ENCODE data around the gene UQCC5. TPM values are rescaled to one million over a fixed set of nuclear protein-coding genes. Genes with fewer than 3 reads are reported as not detected.

UQCC5 gene
- total and polyA plus RNA-seq, 3 donors from 2014 or later, result 23.0 to 37.0 (median 30.5) TPM

DNA sequence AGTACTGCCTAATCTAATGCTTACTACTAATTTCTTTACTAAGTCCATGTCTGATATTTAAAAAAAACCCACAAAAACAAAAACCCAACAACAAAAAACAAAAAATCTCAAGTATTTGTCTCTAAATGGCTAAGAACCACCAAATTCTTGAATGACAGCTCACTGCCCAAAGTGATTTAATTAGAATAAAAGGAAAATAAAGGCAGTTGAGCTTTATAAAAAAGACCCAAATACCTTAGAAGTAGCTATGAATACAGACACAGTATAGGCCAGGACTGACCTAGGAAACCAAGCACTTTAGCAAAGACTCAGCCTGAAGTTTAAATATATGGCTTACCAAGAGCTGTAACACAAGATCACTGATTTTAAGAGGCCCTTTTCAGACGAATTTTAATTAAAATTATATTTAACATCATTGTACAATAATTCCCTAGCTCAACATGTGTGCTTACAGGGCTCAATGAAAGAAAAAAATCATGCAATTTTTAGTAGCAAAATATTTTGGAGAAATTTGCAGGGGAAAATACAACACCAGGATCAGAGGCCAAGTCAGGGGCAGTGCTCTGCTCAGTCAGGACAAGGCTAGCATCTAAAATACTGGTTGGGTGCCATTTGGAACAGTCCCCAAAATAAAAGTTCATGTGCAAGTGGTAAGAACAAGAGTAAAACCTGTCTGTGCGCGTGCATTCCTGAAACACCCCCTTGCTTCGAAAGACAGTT, 24.8 kb downstream of the UQCC5 start:
- TF ChIP-seq, protein P1, sequence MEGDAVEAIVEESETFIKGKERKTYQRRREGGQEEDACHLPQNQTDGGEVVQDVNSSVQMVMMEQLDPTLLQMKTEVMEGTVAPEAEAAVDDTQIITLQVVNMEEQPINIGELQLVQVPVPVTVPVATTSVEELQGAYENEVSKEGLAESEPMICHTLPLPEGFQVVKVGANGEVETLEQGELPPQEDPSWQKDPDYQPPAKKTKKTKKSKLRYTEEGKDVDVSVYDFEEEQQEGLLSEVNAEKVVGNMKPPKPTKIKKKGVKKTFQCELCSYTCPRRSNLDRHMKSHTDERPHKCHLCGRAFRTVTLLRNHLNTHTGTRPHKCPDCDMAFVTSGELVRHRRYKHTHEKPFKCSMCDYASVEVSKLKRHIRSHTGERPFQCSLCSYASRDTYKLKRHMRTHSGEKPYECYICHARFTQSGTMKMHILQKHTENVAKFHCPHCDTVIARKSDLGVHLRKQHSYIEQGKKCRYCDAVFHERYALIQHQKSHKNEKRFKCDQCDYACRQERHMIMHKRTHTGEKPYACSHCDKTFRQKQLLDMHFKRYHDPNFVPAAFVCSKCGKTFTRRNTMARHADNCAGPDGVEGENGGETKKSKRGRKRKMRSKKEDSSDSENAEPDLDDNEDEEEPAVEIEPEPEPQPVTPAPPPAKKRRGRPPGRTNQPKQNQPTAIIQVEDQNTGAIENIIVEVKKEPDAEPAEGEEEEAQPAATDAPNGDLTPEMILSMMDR (IDR thresholded peaks at IDR 0.05), result no peak
- no peak for TF ChIP-seq POLR2A (IDR thresholded peaks at IDR 0.05)
- H3K4me1 ChIP-seq, result peaks cover 6% of the 10 kb centered on the region

GRCh38 chr3:52563984-52564383, 27.6 kb downstream of the UQCC5 start:
- 80 to 96% methylated on average over 2 of the region's 2 CpGs for WGBS, 2 donors
- no peak overlapping the region for H3K27ac ChIP-seq
- DNase-seq, result no peak
- H3K9me3 ChIP-seq, result no peaks in the 10 kb centered on the region
- no peaks in the 10 kb centered on the region for H3K36me3 ChIP-seq (ENCODE audit: low read depth, missing control alignments)
- TF ChIP-seq POLR2A (IDR thresholded peaks at IDR 0.05), result no peak
- TF ChIP-seq, protein P1 (IDR thresholded peaks at IDR 0.05), result no peak
- H3K27me3 ChIP-seq, result no peaks in the 10 kb centered on the region
- H3K4me1 ChIP-seq, result no peaks in the 10 kb centered on the region
- intact Hi-C loops (cut with DNase I; ENCODE audit: low total_unique reads), result no loop called here
- H3K4me3 ChIP-seq, result no peak overlapping the region

More for the DNA sequence above, 24.8 kb downstream of the UQCC5 start:
- peak overlapping the region in 1 of 2 donors; percentile 9 for H3K27ac ChIP-seq
- intact Hi-C loops (cut with DNase I; ENCODE audit: low total_unique reads), result no loop called here
- no peak overlapping the region for H3K4me3 ChIP-seq
- WGBS, 2 donors, result 55 to 68% methylated on average over 4 of the region's 4 CpGs
- no peak for DNase-seq
- H3K9me3 ChIP-seq, result no peaks in the 10 kb centered on the region
- H3K36me3 ChIP-seq (ENCODE audit: low read depth, missing control alignments), result no peaks in the 10 kb centered on the region
- H3K27me3 ChIP-seq, result no peaks in the 10 kb centered on the region

GRCh38 chr3:52568069-52568468, 31.7 kb downstream of the UQCC5 start:
- DNase-seq, result no peak
- Histone ChIP-seq H3K4me3 (no peak overlapping the region), H3K9me3 (no peaks in the 10 kb centered on the region), H3K4me1 (no peaks in the 10 kb centered on the region), H3K36me3 (ENCODE audit: low read depth, missing control alignments) (no peaks in the 10 kb centered on the region), H3K27me3 (no peaks in the 10 kb centered on the region), H3K27ac (no peak overlapping the region)
- intact Hi-C loops (cut with DNase I; ENCODE audit: low total_unique reads), result no loop called here
- WGBS, 2 donors, result 88 to 100% methylated on average over 2 of the region's 2 CpGs
- TF ChIP-seq POLR2A (IDR thresholded peaks at IDR 0.05), result no peak
- TF ChIP-seq, protein P1 (IDR thresholded peaks at IDR 0.05), result no peak

DNA sequence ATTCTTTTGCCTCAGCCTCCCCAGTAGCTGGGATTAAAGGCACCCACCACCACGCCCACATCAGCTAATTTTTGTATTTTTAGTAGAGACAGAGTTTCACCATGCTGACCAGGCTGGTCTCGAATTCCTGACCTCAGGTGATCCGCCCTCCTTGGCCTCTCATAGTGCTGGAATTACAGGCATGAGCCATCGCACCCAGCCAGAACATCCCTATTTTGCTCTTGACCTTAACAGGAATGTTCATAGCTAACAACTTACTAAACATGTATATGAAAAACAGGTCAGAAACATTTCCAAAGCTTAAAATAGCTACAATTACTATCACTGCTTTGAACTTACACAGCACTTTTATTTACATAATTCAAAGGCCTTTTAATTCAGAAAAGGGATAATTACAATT, 33.7 kb downstream of the UQCC5 start:
- intact Hi-C loops (cut with DNase I; ENCODE audit: low total_unique reads), result no loop called here
- Histone ChIP-seq H3K4me1 (no peaks in the 10 kb centered on the region), H3K4me3 (no peak overlapping the region), H3K27ac (no peak overlapping the region), H3K9me3 (no peaks in the 10 kb centered on the region), H3K36me3 (ENCODE audit: low read depth, missing control alignments) (no peaks in the 10 kb centered on the region), H3K27me3 (no peaks in the 10 kb centered on the region)
- no peak for TF ChIP-seq POLR2A (IDR thresholded peaks at IDR 0.05)
- TF ChIP-seq, protein P1 (IDR thresholded peaks at IDR 0.05), result no peak
- WGBS, 2 donors, result 87 to 92% methylated on average over 4 of the region's 4 CpGs
- DNase-seq, result no peak

GRCh38 chr3:52572221-52572620, 35.8 kb downstream of the UQCC5 start:
- H3K27ac ChIP-seq, result no peak overlapping the region
- WGBS, 2 donors, result 75 to 85% methylated on average over 6 of the region's 6 CpGs
- no peaks in the 10 kb centered on the region for H3K9me3 ChIP-seq
- no peaks in the 10 kb centered on the region for H3K36me3 ChIP-seq (ENCODE audit: low read depth, missing control alignments)
- no peak overlapping the region for H3K4me3 ChIP-seq
- H3K27me3 ChIP-seq, result no peaks in the 10 kb centered on the region
- intact Hi-C loops (cut with DNase I; ENCODE audit: low total_unique reads), result no loop called here
- TF ChIP-seq, protein P1 (IDR thresholded peaks at IDR 0.05), result no peak
- no peak for TF ChIP-seq POLR2A (IDR thresholded peaks at IDR 0.05)
- DNase-seq, result no peak
- no peaks in the 10 kb centered on the region for H3K4me1 ChIP-seq

Data from testis (tissue), 3 donors.